CD4-positive, alpha-beta T cell (primary cell): ENCODE data around the gene SNX13. TPM values are rescaled to one million over a fixed set of nuclear protein-coding genes. Genes with fewer than 3 reads are reported as not detected.

ENCODE experiments used
- ATAC-seq: fragments of 200-7000 bp; cut with Tn5 transposase; one replicate; pipeline ENCODE4 v1.10.0; 2022; ENCODE audit warnings: mild to moderate bottlenecking; ENCODE audit not compliant: poor library complexity
- CTCF ChIA-PET: fragments of 350-600 bp; sonication (Branson Sonifier 250); formaldehyde crosslinking; loops from one replicate; lab custom pipeline; 2021; ENCODE audit warnings: antibody characterized with exemption, inconsistent platforms; lab: Charles Lee
- POLR2A ChIA-PET: fragments of 350-600 bp; sonication (Branson Sonifier 250); formaldehyde crosslinking; loops from one replicate; lab custom pipeline; 2021; ENCODE audit warnings: antibody characterized with exemption, inconsistent platforms; lab: Charles Lee
- DNase-seq, 14 experiments: peaks; one replicate each; pipeline ENCODE4 v3.0.0-alpha.2; 2013 to 2020; ENCODE audit warnings: mixed read lengths in 2 of 14
- H3K27ac ChIP-seq, 2 donors: one replicate each; pipeline versions ENCODE4 v1.5.1 to v1.7.0; 2013; ENCODE audit warnings: low read length in 2 of 2, low read depth in 1 of 2, mild to moderate bottlenecking in 1 of 2
- H3K27me3 ChIP-seq, 2 experiments: 1 replicate in 1 of 2; 2 replicates in 1 of 2; pipeline versions ENCODE4 v1.6.1 to v1.7.0; 2013; ENCODE audit warnings: low read length in 2 of 2, control low read depth in 1 of 2, mild to moderate bottlenecking in 1 of 2, moderate library complexity in 1 of 2; ENCODE audit not compliant: insufficient read depth in 2 of 2, control insufficient read depth in 1 of 2
- H3K36me3 ChIP-seq: one replicate; pipeline ENCODE4 v1.6.1; 2013; ENCODE audit warnings: low read length, control low read depth; ENCODE audit not compliant: insufficient read depth
- H3K4me1 ChIP-seq: one replicate; pipeline ENCODE4 v1.6.1; 2013; ENCODE audit warnings: low read length, control low read depth; ENCODE audit not compliant: insufficient read depth
- H3K4me3 ChIP-seq: one replicate; pipeline ENCODE4 v1.5.1; 2013; ENCODE audit warnings: mild to moderate bottlenecking, low read length, moderate library complexity
- H3K9me3 ChIP-seq, 2 experiments: 1 replicate in 1 of 2; 2 replicates in 1 of 2; pipeline versions ENCODE4 v1.6.1 to v1.7.0; 2013; ENCODE audit warnings: low read length in 2 of 2, mild to moderate bottlenecking in 2 of 2, control low read depth in 1 of 2, moderate library complexity in 1 of 2; ENCODE audit not compliant: control insufficient read depth in 1 of 2, insufficient read depth in 1 of 2
- H3K27ac Mint-ChIP-seq: one replicate; pipeline ENCODE4 v1.8.0; 2020; ENCODE audit warnings: mixed read lengths
- H3K27me3 Mint-ChIP-seq: one replicate; pipeline ENCODE4 v1.8.0; 2021; ENCODE audit warnings: mixed read lengths
- H3K36me3 Mint-ChIP-seq: one replicate; pipeline ENCODE4 v1.8.0; 2021; ENCODE audit warnings: low read depth, mixed read lengths
- H3K4me1 Mint-ChIP-seq: one replicate; pipeline ENCODE4 v1.8.0; 2021; ENCODE audit warnings: low read depth, mixed read lengths
- H3K4me3 Mint-ChIP-seq: one replicate; pipeline ENCODE4 v1.8.0; 2020; ENCODE audit warnings: mild to moderate bottlenecking, mixed read lengths
- H3K9me3 Mint-ChIP-seq: one replicate; pipeline ENCODE4 v1.8.0; 2020; ENCODE audit warnings: mixed read lengths
- intact Hi-C, 2 experiments: fragments of 100-400 bp; cut with DNase I in 1 of 2; cut with micrococcal nuclease in 1 of 2; formaldehyde crosslinking; loops; one replicate each; pipeline versions ENCODE4 v1.15.1 to v1.9.0; 2023 to 2025; cut with DNase I, micrococcal nuclease
- polyA plus RNA-seq, 2 donors: library from polyadenylated mRNA; unstranded; fragments of 120-200 nt; gene quantifications; one replicate each; pipeline ENCODE4 v1.2.1, GENCODE V29; 2013
- total RNA-seq, 174 experiments: library from RNA in 2 of 174; stranded (reverse) in 2 of 174; gene quantifications; one replicate each; pipeline ENCODE4 v1.2.3 and lab custom pipeline; 2021 to 2026
- TF ChIP-seq, protein P1 (sequence below): fragments of 200-600 bp; IDR thresholded peaks from one replicate; pipeline ENCODE4 v1.8.0; 2022; ENCODE audit warnings: antibody characterized with exemption, mild to moderate bottlenecking

SNX13 gene, protein sequence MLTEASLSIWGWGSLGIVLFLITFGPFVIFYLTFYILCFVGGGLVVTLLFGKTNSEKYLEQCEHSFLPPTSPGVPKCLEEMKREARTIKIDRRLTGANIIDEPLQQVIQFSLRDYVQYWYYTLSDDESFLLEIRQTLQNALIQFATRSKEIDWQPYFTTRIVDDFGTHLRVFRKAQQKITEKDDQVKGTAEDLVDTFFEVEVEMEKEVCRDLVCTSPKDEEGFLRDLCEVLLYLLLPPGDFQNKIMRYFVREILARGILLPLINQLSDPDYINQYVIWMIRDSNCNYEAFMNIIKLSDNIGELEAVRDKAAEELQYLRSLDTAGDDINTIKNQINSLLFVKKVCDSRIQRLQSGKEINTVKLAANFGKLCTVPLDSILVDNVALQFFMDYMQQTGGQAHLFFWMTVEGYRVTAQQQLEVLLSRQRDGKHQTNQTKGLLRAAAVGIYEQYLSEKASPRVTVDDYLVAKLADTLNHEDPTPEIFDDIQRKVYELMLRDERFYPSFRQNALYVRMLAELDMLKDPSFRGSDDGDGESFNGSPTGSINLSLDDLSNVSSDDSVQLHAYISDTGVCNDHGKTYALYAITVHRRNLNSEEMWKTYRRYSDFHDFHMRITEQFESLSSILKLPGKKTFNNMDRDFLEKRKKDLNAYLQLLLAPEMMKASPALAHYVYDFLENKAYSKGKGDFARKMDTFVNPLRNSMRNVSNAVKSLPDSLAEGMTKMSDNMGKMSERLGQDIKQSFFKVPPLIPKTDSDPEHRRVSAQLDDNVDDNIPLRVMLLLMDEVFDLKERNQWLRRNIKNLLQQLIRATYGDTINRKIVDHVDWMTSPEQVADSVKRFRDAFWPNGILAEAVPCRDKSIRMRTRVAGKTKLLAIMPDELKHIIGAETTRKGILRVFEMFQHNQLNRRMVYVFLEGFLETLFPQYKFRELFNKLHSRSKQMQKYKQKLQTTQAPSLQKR
- 10 to 100 TPM; 24.0 to 25.8 TPM for total RNA-seq
- 13.9 TPM for polyA plus RNA-seq (2013, experiment 1 of 2)
- 16.1 TPM for polyA plus RNA-seq (2013, experiment 2 of 2)
- total RNA-seq (lab: John Stamatoyannopoulos, UW), result 46.6 to 112 (median 79.7) reads per million in 172 experiments

DNA sequence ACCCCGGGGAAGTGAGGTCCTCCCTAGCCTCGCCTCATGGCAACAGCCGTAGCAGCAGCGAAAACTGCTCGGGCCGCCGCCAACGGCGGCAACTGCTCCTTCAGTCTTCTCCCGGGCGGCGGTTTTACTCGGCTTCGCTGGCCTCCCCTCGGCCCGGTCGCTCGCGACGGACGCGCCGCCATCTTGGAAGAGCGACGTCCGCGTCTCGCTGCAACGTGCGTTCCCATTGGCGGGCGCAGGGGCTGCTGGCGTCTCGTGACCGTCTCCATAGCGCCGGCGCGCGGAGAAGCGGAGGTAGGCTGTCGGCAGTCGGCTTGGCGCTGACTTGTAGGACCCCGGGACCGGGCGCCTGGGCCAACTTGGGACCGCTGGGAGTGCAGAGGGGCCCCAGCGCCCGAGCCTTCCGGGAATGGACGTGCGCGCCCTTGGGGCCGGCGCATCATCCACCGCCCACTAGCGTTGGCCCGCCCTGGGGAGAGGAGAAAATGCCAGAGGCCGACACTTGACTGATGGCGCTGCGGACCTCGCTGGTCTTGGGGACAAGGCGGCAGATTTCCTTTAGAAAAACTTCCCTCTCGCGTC lies at the start of gene SNX13:
TSS of gene SNX13 (minus strand) at position 193 of the 582 bp plus-strand sequence. CDS start 199 bp downstream, outside the sequence.
- CTCF ChIA-PET, result no interaction called here
- H3K27ac Mint-ChIP-seq, result peak within 1 kb of the TSS; percentile 98
- Histone ChIP-seq H3K36me3 (no peaks in the 10 kb centered on the region), H3K27ac (peak within 1 kb of the TSS; percentile 93 to 97), H3K27me3 (no peaks in the 10 kb centered on the region), H3K4me3 (peak within 1 kb of the TSS; percentile 89), H3K9me3 (no peaks in the 10 kb centered on the region), H3K4me1 (peaks cover 19% of the 10 kb centered on the region)
- no peaks in the 10 kb centered on the region for H3K9me3 Mint-ChIP-seq
- peak; percentile 80 to 96 (median 86) for DNase-seq
- intact Hi-C loops, result loop anchor here in 1 of 2 experiments (5.0 kb wide), 2 partner anchors 643 to 1293 kb away; partner anchors contain the start of genes AHR, ANKMY2 and BZW2
- peak within 1 kb of the TSS; percentile 99 for H3K4me3 Mint-ChIP-seq
- no peaks in the 10 kb centered on the region for H3K27me3 Mint-ChIP-seq
- peaks cover 58% of the 10 kb centered on the region for H3K4me1 Mint-ChIP-seq
- peaks cover 25% of the 10 kb centered on the region for H3K36me3 Mint-ChIP-seq
- POLR2A ChIA-PET, result interaction anchor here (1.3 kb wide), 1 partner anchor 12 kb away, joined by 4 read pairs; no protein-coding TSS in a partner anchor
- ATAC-seq, result peak; percentile 95
- TF ChIP-seq, protein P1, sequence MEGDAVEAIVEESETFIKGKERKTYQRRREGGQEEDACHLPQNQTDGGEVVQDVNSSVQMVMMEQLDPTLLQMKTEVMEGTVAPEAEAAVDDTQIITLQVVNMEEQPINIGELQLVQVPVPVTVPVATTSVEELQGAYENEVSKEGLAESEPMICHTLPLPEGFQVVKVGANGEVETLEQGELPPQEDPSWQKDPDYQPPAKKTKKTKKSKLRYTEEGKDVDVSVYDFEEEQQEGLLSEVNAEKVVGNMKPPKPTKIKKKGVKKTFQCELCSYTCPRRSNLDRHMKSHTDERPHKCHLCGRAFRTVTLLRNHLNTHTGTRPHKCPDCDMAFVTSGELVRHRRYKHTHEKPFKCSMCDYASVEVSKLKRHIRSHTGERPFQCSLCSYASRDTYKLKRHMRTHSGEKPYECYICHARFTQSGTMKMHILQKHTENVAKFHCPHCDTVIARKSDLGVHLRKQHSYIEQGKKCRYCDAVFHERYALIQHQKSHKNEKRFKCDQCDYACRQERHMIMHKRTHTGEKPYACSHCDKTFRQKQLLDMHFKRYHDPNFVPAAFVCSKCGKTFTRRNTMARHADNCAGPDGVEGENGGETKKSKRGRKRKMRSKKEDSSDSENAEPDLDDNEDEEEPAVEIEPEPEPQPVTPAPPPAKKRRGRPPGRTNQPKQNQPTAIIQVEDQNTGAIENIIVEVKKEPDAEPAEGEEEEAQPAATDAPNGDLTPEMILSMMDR, result peak; percentile 33

GRCh38 chr7:17989546-17989945 lies 49.3 kb upstream of the SNX13 start:
- DNase-seq (no peak), ATAC-seq (no peak)
- Mint-ChIP-seq H3K27ac (no peak overlapping the region), H3K27me3 (no peaks in the 10 kb centered on the region), H3K4me3 (no peak overlapping the region), H3K4me1 (no peaks in the 10 kb centered on the region), H3K9me3 (no peaks in the 10 kb centered on the region), H3K36me3 (no peaks in the 10 kb centered on the region)
- no peaks in the 10 kb centered on the region for H3K4me1 ChIP-seq
- intact Hi-C loops, result no loop called here
- no peak overlapping the region for H3K27ac ChIP-seq
- H3K9me3 ChIP-seq, result no peaks in the 10 kb centered on the region
- H3K36me3 ChIP-seq, result no peaks in the 10 kb centered on the region
- ChIA-PET POLR2A (no interaction called here), CTCF (no interaction called here)
- H3K27me3 ChIP-seq, result no peaks in the 10 kb centered on the region
- H3K4me3 ChIP-seq, result no peak overlapping the region
- TF ChIP-seq, protein P1, result no peak

DNA sequence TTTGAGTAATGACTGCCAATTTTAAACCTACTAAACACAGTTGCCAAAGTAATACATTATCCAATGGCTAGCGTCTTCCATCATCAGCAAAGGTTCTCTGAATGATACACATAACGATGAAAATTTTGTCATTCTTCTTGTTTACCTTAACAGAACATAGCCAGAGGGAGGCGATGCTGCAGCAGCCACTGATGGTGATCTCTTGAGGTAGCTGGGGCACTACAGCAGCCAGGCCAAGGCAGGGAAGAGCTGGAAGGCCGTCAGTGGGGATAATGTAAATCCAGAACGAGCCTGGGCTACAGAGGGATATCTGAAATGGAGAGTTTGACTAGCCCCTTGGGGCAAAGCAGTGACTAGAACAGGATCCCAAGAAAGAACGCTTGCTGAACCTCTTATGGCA lies 48.6 kb upstream of the SNX13 start:
- no peaks in the 10 kb centered on the region for H3K9me3 Mint-ChIP-seq
- DNase-seq, result no peak
- no peaks in the 10 kb centered on the region for H3K4me1 ChIP-seq
- no peak for ATAC-seq
- H3K36me3 Mint-ChIP-seq, result no peaks in the 10 kb centered on the region
- ChIA-PET POLR2A (no interaction called here), CTCF (no interaction called here)
- TF ChIP-seq, protein P1, result no peak
- H3K4me3 Mint-ChIP-seq, result no peak overlapping the region
- no peak overlapping the region for H3K27ac Mint-ChIP-seq
- H3K4me1 Mint-ChIP-seq, result no peaks in the 10 kb centered on the region
- no peaks in the 10 kb centered on the region for H3K9me3 ChIP-seq
- no peak overlapping the region for H3K4me3 ChIP-seq
- H3K27ac ChIP-seq, result no peak overlapping the region
- H3K27me3 ChIP-seq, result no peaks in the 10 kb centered on the region
- intact Hi-C loops, result no loop called here
- no peaks in the 10 kb centered on the region for H3K36me3 ChIP-seq
- H3K27me3 Mint-ChIP-seq, result no peaks in the 10 kb centered on the region
